HG03342 (cell line): ENCODE data around the gene NPDC1.

Source experiments
- ATAC-seq: cut with Tn5 transposase; IDR thresholded peaks from one replicate; pipeline ENCODE4 v1.9.1; 2021; ENCODE audit warnings: mild to moderate bottlenecking, moderate library complexity; ENCODE audit not compliant: unreplicated experiment

The NPDC1 gene

GRCh38 chr9:136996361-136997292, 49.4 kb downstream of the NPDC1 start, which contains the start of gene CLIC3:
TSS of gene CLIC3 (minus strand) at chr9:136996568. CDS start at chr9:136996543, 25 bp downstream.
- ATAC-seq, result no peak

GRCh38 chr9:136995772-136996311, 50.1 kb downstream of the NPDC1 start:
- no peak for ATAC-seq

- ATAC-seq, result no peak
These were observed 50.6 kb downstream of the NPDC1 start for GRCh38 chr9:136995362-136995761.

- no peak for ATAC-seq
These were observed 51.1 kb downstream of the NPDC1 start for GRCh38 chr9:136994888-136995230.

- ATAC-seq, result no peak
These were observed 51.6 kb downstream of the NPDC1 start for GRCh38 chr9:136994180-136994887.

- ATAC-seq, result no peak
These were observed 53.1 kb downstream of the NPDC1 start for GRCh38 chr9:136992819-136993369.

- ATAC-seq, result peak; percentile 78
These were observed 53.8 kb downstream of the NPDC1 start, which contains the start of gene PAXX for GRCh38 chr9:136991993-136992818. TSS of gene PAXX (plus strand) at chr9:136992422. CDS start at chr9:136992444, 22 bp downstream.

- no peak for ATAC-seq
These were observed 55.6 kb downstream of the NPDC1 start for GRCh38 chr9:136990242-136990911.
